ENCODE results near the gene ATP2B2.
A peak's percentile ranks its signal among the peaks of the same experiment; 100 is the strongest.

Gene ATP2B2

DNA sequence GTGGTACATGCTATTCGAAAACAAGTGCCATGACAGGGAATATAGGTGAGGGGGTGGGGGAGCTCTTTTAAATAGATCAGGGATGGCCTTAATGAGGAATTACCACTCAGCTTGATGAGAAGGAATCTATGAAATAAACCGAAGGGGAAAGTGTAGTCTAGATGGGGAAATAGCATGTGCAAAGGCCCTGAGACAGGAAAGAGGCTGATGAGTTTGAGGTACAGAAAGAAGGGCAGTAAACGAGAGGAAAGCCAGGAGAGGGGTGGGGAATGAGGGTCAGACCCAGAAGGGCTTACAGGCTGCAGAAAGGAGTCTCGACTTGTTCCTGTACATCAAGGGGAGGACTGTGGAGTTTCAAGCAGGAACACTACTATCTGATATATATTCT, 12.2 kb downstream of the ATP2B2 start:
- DNase-seq, result no peak

- DNase-seq, result no peak
Observed at GRCh38 chr3:10492364-10493201, 12.8 kb downstream of the ATP2B2 start.

- DNase-seq, result no peak
Observed at GRCh38 chr3:10489746-10490483, 15.5 kb downstream of the ATP2B2 start.

DNA sequence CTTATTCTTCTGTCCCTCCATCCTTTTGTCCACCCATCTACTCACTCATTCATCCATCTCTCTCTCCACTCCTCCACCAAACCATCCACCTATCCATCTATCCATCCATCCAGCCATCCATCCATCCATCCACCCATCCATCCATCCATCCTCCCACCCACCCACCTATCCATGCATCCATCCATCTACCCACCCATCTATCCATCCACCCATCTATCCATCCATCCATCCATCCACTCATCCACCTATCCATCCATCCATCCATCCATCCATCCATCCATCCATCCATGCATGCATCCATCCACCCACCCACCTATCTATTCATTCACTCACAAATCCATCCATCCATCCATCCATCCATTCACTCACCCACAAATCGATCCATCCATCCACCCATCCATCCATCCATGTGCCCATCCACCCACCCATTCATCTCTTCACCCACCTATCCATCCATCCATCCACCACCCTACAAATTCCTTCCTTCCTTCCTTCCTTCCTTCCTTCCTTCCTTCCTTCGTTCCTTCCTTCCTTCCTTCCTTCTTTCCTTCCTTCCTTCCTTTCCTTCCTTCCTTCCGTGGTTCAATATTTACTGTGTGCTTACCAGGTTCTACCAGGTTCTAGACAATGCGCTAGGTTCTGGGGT, 17.3 kb downstream of the ATP2B2 start:
- no peak for DNase-seq

DNA sequence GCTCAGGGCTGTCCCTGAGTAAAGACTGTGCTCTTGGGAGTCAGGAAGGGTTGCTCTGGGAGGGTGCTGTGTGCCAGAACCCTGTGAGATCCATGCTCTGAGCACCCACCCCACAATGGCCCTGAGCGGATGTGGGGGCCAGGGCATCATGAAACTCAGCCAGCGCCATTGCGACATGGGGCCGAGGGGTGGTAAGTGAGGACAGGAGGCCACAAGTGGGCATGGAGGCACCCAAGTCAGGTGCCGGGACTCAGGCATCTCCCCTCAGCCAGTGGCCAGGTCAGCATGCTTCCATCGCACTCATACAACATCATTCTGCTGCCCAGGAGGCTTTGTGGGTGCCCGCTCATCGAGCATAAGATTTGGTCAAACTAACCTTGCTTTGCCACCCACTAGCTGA, 19.6 kb downstream of the ATP2B2 start:
- DNase-seq, result no peak

GRCh38 chr3:10485380-10485779, 20.0 kb downstream of the ATP2B2 start:
- no peak for DNase-seq

GRCh38 chr3:10484709-10485108, 20.7 kb downstream of the ATP2B2 start:
- no peak for DNase-seq

DNA sequence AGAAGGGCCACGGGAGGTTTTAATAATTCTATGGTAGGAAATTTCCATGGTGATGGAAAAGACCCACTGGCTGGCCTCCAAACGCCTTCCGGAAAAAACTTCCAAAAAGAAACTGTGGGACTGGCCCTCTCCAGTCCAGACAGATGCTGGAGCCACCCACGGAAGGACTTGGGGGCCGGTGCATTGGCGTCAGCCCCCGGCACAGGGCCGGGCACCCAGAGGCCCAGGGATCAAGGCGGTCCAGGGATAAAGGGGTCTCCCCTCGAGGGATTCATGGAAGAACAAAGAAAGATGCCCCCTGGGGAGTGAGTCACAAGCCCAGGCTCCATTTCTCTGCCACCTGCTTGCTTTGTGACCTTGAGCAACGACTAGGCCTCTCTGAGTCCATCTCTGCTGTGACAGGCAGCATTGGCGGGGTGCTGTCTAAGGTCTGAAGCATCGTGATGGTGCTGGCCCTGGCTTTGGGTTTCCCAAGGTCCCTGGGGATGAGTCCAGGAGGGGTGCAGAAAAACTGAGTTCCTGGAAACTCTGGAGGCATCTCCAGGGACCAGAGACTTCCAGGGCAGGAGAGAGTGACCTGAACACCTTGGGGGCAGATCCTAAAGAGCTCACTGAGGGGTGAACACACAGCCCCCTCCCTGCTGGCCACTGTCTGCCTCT, 21.6 kb downstream of the ATP2B2 start:
- DNase-seq, result no peak

GRCh38 chr3:10483364-10483675, 22.1 kb downstream of the ATP2B2 start:
- DNase-seq, result no peak

DNA sequence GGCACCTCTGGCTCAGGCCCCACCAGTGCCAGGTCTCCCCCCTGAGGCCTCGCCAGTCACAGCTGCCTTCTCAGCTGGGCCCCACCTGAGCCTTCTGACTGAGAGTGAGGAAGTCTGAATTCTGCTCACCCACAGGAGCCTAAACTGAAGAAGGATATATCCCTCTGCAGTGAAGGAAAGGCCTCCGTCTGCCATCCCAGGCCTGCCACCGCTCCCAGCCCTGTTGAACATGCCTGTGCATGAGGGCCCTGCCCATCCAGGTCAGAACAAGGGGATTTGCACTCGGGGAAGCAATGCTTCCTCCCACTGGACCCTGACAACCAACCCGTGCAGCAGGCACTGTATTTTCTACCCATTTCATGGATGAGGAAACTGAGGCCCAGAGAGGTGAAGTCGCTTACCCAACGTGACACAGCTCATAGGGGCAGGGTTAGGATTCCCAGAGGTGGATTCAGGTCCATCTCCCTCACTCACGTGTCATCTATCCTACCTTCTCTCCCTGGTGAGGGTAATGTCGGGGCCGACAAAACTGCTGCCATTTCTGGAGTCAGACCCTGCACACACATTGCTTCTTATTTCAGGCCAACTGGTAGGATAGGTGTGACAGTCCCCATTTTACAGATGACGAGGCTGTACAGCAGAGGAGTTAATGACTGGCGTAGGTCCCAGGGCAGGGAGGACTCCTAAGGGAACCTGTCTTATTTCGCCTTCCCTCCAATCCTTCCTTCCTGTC, 22.6 kb downstream of the ATP2B2 start:
- no peak for DNase-seq

GRCh38 chr3:10480871-10481378, 24.5 kb downstream of the ATP2B2 start:
- DNase-seq, result no peak

GRCh38 chr3:10479311-10479710, 26.1 kb downstream of the ATP2B2 start:
- DNase-seq, result no peak

DNA sequence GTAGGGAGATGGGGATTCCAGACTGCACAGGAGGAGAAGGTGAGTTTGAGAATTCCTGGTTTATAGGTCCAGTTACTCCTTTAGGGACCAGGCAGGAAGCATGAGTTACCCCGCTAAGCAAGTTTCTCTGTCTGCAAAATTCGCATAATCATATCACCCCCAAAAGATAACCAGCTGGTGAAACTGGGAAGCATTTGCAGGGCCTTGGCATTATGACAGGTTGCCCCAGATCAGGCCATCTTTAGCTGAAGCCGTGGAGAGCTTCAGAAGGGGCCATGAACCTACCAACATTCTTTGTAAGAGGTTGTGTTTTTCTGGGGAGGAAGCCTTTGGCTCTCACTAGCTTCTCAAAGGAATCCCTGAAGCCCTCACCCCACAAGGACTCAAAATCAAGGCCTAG, 29.4 kb downstream of the ATP2B2 start:
- no peak for DNase-seq

- DNase-seq, result no peak
Observed at GRCh38 chr3:10474847-10475246, 30.5 kb downstream of the ATP2B2 start.

- no peak for DNase-seq
Observed at GRCh38 chr3:10474275-10474646, 31.1 kb downstream of the ATP2B2 start.

DNA sequence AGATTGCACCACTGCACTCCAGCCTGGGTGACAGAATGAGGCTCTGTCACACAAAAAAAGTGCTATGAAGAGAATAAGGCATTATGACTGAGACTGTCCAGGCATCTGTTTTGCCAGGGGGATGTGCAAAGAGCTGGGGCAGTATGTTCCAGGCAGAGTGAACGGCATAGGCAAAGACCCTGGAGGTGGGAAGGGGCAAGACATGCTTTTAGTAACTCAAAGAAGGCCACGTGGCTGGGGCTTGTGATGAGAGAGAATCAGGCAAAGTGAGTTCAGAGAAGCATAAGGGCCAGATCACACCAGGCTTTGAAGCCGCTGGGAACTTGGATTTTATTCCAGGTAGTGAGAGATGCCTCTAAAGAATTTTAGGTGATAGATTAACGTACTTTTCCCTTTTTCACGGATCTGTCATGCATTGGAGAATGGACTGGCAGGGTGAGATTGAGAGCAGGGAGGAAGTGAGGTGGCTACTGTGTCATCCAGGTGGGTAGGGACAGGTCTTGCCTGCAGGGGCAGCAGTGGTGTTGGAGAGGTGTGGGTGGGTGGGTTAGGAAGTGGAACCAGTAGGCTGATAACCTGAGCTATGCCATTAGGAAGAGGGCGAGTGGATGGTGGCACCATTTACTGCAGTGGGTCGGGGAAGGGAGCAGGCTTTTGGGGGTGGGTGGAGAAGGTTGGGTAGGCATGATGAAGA, 31.7 kb downstream of the ATP2B2 start:
- DNase-seq, result no peak

DNA sequence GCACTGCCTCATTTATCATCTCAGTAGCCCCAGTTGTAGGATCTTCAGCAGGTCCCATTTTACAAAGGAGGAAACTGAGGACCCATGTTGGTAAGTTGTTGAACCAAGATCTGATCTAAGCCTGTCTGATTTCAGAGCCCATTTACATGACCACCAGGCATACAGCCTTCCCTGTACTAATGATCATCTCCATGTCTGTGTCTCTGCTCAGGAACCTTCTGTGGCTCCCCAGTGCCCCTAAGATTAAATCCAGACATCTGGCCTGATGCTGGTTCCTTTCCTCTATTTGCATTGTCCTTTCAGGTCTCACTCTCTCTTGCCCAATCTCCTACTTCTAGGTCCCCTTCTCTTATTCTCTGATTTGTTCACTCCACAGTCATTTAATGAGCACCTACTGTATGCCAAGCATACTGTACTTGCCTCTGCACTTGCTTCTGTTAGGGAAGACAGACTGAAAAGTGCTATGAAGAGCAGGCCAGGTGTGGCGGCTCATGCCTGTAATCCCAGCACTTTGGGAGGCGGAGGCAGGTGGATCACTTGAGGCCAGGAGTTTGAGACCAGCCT, 32.4 kb downstream of the ATP2B2 start:
- no peak for DNase-seq

DNA sequence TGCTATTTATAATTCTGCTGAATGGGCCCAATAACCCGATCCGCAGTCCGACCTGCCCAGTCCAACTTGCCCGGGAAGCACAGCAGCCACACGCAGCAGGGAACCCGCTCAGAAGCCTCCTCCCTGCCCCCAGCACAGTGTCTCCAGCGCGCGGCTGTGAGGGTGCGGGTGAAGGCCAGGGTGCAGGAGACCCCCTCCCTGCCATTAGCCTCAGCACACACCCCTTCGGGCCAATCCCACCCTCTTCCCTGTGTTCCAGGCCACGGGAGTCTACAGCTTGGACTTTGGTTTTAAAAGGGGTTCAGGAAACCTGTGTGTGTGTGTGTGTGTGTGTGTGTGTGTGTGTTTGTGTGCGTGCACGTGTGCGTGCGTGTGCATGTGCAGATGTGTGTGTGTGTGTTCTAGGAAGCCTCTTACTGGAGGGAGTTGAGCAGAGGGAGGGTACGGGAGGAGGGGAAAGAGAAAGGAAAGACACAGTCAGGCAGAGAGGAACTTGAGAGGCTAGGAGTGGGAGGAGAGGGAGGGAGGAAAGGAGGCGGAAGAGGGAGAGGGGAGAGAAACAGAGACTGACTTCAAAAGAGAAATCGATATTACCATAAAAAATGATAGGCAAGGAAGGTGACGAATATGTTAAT, 34.2 kb downstream of the ATP2B2 start:
- peak in 1 of 2 experiments; percentile 18 for DNase-seq

DNA sequence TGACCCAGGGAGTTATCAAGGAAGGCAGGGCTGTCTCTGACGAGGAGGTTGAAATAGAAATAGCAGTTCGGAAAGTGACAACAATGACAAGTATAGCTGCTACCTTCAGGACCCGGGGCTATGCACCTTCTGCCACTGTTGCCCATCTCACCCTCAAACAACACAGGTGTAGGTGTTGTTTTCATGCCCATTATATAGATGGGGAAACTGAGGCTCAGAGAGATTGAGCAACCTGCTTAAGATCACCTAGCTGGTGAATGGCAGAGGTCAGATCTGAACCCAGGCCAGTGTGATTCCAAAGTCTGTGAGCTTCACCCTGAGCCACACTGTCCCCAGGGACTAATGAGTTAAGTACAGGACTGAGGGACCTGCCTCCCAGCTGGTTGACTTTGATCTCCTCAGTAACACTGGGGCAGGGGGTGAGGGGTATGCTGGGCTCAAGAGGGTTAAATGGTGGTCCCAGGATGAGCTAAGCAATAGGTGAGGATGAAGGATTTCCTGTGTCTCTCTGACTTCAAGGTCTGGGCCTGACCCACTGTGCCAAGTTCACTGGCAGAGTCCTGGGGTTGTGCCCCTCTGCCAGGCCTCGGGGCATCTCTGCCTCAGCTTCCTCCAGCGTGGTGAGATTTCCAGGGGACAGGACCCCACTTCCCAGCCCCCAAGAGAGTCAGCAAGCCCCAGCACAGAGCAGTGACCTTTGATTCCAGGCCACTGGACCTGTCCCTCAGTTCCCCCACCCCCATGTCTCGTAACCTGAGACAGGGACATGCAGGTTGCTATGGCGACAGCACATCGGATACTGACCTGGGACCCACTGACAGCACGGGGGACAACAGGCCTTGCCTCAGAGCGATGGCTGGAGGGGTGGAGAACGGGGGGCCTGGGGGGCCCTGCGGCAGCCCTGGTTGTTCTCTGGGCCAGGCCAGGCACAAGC, 35.0 kb downstream of the ATP2B2 start:
- DNase-seq, result no peak

Measured in activated T-cell treated with anti-CD3 and anti-CD28 coated beads, Interleukin-2, amount 50 U/mL, for 48 hours (primary cell).